GM21723 (cell line): ENCODE data around the gene CD200R1L.
"Not testable (repeated sequence)": the region's sequence is repeated elsewhere in the genome, so short reads cannot be mapped to it uniquely, and the experiment has no call there.

Source experiments
- ATAC-seq: cut with Tn5 transposase; IDR thresholded peaks from one replicate; pipeline ENCODE4 v1.9.1; 2021; ENCODE audit warnings: mild to moderate bottlenecking, moderate library complexity; ENCODE audit not compliant: unreplicated experiment

The CD200R1L gene

GRCh38 chr3:112846764-112847163 lies at the start of gene CD200R1L:
Gene CD200R1L (minus strand): TSS chr3:112846864. CDS start chr3:112829367, 17,497 bp downstream.
- no peak for ATAC-seq

- ATAC-seq = no peak
Observed at GRCh38 chr3:112894258-112894657, 47.6 kb upstream of the CD200R1L start.

GRCh38 chr3:112889357-112889756 lies 42.7 kb upstream of the CD200R1L start:
- no peak for ATAC-seq

GRCh38 chr3:112888381-112889085 lies 41.9 kb upstream of the CD200R1L start:
- no peak for ATAC-seq

- ATAC-seq = no peak
Observed at GRCh38 chr3:112884678-112885290, 38.1 kb upstream of the CD200R1L start.

- no peak for ATAC-seq
Observed at GRCh38 chr3:112881891-112882290, 35.2 kb upstream of the CD200R1L start.

- ATAC-seq = no peak
Observed at GRCh38 chr3:112875561-112875960, 28.9 kb upstream of the CD200R1L start.

GRCh38 chr3:112874725-112875124 lies 28.1 kb upstream of the CD200R1L start:
- no peak for ATAC-seq

- ATAC-seq = peak; percentile 65
Observed at GRCh38 chr3:112873632-112874031, 27.0 kb upstream of the CD200R1L start.

GRCh38 chr3:112871735-112872134 lies 25.1 kb upstream of the CD200R1L start:
- no peak for ATAC-seq

- ATAC-seq = no peak
Observed at GRCh38 chr3:112865757-112866156, 19.1 kb upstream of the CD200R1L start.

- no peak for ATAC-seq
Observed at GRCh38 chr3:112860898-112861297, 14.2 kb upstream of the CD200R1L start.

- ATAC-seq = no peak
Observed at GRCh38 chr3:112858410-112859069, 11.9 kb upstream of the CD200R1L start.

GRCh38 chr3:112857526-112857925 lies 10.9 kb upstream of the CD200R1L start:
- ATAC-seq = no peak

GRCh38 chr3:112856537-112856936 lies 9.9 kb upstream of the CD200R1L start:
- ATAC-seq = no peak

GRCh38 chr3:112855883-112856282 lies 9.2 kb upstream of the CD200R1L start:
- ATAC-seq = no peak

- ATAC-seq = not testable (repeated sequence)
Observed at GRCh38 chr3:112855074-112855473, 8.4 kb upstream of the CD200R1L start.

- ATAC-seq = no peak
Observed at GRCh38 chr3:112848196-112848595, 1.5 kb upstream of the CD200R1L start.

- peak; percentile 86 for ATAC-seq
Observed at GRCh38 chr3:112847692-112848091, 1.0 kb upstream of the CD200R1L start.

GRCh38 chr3:112845772-112846171 lies 892 bp downstream of the CD200R1L start:
- ATAC-seq = no peak

GRCh38 chr3:112829046-112829445 lies 17.6 kb downstream of the CD200R1L start:
- no peak for ATAC-seq
